GM18907 (cell line): ENCODE measurements around the gene CAAP1.
"Not testable (repeated sequence)": the region's sequence is repeated elsewhere in the genome, so short reads cannot be mapped to it uniquely, and the experiment has no call there.

Experiments
- ATAC-seq: cut with Tn5 transposase; IDR thresholded peaks from one replicate; pipeline ENCODE4 v1.9.1; 2021; ENCODE audit warnings: mild to moderate bottlenecking, moderate library complexity; ENCODE audit not compliant: unreplicated experiment

CAAP1 gene

DNA sequence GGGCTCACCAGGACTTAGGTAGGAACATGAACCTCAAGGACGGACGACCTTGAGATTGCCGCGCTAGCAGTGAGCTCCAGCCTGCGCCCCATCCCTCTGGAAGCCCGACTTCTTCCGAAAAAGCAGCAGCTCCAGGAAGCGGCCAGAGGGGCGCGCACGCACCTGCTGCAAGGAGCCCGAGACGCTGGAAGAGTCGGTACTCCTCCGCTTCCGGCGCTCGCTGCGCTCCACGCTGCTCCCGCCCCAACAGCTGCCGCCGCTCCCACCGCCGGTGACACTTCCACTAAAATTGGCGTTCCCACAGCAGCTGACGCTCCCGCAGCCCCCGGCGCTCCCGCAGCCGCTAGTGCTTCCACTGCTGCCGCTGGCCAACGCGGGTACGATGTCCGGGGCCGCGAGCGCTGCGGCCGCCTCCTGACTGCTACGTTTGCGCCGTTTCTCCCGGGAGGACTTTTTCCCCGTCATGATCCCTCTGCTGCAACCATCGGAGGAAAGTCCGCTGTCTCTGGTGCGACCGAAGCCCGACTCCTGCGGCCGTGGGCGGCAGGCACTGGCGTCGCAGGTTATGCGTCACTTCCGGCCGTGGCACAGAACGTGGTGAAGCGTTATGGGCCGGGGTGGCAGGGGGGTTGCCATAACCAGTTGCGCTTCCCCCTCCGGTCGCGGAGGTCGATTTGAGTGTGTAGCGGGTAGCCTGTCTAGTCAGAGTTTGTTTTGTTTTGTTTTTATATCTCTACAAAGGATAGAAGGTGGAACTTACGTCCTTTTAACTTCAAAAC lies at the start of gene CAAP1:
Gene CAAP1, minus strand, starts transcription at position 552 of the 779 bp plus-strand sequence. Its CDS starts 87 bp downstream, at position 465.
- ATAC-seq, result peak; percentile 95

- ATAC-seq, result no peak
Measured at GRCh38 chr9:26940779-26941178, 48.2 kb upstream of the CAAP1 start.

DNA sequence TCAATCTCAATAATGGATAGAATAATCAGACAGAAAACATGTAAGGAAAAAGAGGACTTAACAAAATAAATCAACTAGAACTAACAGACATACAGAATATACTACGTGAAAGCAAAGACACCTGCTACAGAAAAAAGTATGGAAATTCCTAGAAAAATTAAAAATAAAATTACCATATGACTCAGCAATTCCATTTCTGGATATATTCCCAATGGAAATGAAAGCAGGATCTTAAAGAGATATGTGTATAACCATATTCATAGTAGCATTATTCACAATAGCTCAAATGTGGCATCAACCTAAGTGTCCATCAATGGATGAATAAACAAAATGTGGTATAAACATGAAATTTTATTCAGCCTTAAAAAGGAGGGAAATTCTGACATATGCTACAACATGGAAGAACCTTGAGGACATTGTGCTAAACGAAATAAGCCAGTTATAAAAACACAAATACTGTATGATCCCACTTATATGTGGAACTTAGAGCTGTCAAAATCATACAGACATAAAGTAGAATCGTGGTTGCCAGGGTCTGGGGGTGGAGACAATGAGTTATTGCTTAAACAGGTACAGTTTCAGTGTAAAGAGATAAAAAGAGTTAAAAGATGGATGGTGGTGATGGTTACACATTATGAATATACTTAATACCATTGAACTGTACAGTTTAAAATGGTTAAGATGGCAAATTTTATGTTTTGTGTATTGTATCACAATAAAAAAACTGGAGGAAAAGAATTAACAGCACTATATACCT lies 47.5 kb upstream of the CAAP1 start:
- no peak for ATAC-seq

DNA sequence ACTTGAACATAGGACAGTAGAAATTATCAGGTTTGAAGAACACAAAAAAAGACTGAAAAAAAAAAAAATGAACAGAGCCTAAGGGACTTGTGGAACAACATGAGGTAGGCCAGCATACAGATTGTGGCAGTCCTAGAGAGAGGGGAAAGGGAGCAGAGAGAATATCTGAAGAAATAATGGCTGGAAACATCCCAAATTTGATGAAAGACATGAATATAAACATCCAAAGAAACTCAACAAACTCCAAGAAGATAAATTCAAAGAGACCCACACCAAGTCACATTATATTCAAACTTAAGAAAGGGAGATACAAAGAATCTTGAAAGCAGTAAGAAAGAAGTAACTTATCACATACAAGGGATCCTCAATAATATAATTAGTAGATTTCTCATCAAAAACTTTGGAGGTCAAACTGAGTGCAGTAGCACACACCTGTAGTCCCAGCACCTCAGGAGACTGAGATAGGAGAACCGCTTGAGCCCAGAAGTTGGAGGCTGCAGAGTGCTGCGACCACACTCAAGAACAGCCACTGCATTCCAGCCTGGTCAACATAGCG lies 45.3 kb upstream of the CAAP1 start:
- no peak for ATAC-seq

DNA sequence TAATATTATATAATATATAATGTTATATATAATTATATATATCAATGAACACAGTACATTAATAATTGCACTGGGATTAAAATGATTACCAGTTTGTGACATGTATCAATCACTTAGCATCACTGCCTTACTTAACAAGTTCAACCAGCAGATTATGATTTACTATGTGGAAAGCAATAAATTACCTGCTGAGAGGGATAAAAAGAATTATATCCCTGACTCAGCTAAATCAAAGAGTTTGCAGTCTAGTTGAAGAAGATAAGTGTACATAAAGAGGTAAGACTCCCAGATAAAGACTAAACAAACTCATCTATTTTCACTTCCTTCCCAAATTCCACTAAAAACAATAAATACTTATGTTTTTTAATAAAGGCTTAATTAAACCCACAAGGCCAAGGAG lies 43.2 kb upstream of the CAAP1 start:
- no peak for ATAC-seq

GRCh38 chr9:26928902-26929495 lies 36.4 kb upstream of the CAAP1 start:
- ATAC-seq, result no peak

GRCh38 chr9:26925609-26926008 lies 33.0 kb upstream of the CAAP1 start:
- ATAC-seq, result no peak

GRCh38 chr9:26919698-26920097 lies 27.1 kb upstream of the CAAP1 start:
- no peak for ATAC-seq

GRCh38 chr9:26913138-26913668 lies 20.6 kb upstream of the CAAP1 start:
- ATAC-seq, result no peak

DNA sequence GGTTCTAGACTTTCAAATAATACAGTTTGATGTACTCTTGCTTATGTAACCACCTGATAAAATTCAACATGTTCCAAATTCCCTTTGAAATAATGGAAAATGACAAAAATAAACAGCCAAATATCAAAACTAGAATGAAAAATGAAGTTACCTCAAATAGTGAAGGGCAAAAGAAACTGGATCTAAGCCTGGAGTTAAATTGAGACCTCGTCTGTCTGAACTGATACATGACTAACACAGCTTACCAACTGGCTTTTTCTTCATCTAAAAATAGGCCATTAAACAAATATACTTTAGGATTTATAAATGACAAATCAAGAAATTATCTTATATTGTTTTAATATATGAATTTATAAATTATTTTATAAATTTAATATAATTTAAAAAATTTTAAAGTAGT lies 12.1 kb upstream of the CAAP1 start:
- ATAC-seq, result no peak

DNA sequence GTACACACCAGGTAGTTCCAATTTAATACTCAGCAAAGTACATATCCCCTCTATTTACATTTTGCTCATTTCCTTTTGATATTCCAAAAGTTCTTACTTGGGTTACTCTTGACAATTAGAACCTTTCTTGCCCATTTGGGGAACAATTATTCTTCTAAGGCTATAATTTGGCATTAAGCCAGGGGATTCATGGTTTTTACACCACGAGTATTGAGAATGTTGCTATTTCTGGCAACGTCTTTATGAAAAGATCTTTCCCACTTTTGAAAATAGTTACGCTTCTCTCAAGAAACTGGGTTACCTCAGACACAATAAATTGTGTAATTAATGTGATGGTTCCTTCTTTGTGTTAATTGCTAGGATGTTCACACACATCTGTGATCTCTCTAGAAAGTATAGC lies 11.5 kb upstream of the CAAP1 start:
- no peak for ATAC-seq

- ATAC-seq, result peak; percentile 0
Measured at GRCh38 chr9:26893030-26893676, 551 bp upstream of the CAAP1 start.

DNA sequence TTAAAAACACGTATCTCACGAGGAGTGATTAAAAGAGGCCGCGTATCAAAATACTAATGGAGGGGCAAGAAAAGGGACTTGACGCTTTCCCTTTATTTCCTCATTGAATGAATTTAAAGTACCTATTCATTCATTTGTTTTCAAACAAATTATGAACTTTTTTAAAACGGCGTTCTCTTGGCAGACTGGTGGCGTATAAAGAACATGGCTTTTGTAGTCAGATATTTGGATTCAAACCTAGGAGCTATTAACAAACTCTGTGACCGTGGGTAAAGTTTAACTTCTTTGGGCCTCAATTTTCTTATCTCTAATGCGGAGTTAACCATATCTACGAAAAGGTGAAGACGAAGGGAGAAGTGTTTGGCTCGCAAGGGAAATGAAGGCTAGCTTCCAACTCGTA lies 876 bp downstream of the CAAP1 start:
- no peak for ATAC-seq

DNA sequence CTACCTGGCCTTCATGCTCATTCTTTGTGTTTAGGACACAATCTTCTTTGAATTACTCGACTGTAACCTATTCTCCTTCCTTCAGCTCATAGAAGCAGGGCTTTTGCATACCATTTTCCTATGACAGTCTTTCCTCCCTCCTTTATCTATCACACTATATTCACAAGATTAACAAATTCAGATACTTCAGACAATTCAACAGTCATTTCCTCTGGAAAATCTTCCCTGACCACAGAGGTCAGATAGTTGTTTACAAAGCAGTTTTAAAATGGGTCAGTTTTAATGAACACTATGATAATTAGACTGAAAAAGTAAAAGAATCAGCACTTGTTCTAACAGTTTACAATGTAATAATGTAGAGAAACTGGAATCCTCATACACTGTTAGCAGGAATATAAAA lies 4.3 kb downstream of the CAAP1 start:
- no peak for ATAC-seq

GRCh38 chr9:26882154-26882553 lies 10.4 kb downstream of the CAAP1 start:
- no peak for ATAC-seq

DNA sequence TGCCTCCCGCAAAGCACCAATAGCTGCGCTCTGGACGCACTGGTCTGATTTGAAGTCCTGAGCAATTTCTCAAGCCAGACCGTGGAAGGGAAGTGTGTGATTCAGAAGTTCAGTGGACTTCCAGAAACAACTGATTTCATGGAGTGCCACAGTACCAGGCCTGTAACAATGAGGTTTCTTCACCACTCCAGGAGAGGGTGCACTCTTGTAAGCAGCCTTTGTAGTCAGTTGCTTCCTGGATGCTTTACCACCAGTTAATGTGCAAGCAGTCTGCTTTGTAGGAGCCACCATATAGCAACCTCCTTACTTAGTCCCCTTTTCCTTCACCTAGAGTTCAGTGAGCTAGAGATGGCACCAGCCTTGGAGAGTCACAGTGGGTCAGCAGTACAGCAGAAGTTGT lies 12.3 kb downstream of the CAAP1 start:
- no peak for ATAC-seq

DNA sequence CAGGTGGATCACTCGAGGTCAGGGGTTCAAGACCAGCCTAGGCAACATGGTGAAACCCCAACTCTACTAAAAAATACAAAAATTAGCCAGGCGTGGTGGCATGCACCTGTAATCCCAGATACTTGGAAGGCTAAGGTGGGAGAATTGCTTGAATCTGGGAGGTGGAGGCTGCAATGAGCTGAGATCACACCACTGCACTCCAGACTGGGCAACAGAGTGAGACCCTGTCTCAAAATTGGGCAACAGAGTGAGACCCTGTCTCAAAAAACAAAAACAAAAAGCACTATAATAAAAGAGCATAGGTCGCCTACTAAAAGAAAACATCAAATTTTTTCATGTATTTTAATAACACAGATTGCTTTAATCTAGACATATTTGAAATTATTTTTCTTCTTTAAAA lies 17.4 kb downstream of the CAAP1 start:
- ATAC-seq, result not testable (repeated sequence)

DNA sequence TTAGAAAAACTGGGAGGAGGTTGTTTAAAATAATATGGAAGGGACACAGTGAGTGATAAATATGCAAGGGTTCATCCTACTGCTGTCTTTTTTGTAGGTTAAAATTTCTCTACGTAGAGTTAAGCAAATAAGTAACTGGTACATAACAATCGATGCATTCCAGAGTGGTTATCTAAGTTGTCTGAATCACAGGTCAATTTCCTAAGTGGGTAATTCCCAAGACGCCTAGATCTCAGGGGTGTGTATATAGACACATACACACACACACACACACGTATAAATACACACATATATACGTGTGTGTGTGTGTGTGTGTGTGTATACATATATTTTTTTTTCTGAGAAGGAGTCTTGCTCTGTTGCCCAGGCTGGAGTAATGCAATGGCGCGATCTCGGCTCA lies 22.3 kb downstream of the CAAP1 start:
- no peak for ATAC-seq

GRCh38 chr9:26863074-26863473 lies 29.5 kb downstream of the CAAP1 start:
- ATAC-seq, result no peak

DNA sequence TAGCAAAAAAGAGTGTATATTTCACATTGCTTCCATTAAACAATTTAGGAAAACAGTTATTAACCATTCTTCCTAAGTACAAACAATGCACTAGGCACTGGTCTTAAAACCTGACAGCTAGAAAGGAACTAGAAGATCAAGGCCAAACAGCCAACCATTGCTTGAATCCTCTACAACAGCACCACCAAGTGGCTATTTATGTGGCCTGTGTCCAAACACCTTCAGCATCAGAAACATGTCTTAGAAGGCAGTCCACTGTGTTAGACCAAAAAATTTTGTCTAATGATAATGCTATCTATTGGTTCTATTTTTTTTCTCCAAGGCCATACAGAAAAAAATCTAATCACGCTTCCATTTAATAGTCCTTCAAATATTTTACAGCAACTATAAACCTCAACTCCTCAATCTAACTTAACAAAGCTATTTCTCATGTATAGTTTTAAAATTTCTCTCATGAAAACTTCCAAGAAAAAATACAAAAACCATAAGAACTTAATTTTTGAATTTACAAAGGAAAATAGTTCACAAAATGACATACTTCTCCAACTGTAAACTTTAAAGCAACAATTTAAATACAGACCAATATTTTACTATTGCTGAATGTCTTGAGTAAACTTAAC lies 36.1 kb downstream of the CAAP1 start:
- peak; percentile 85 for ATAC-seq
